DOHH2 (cell line): ENCODE measurements around the gene ALPK1.

Experiments
- H3F3A ChIP-seq: fragments of 200-600 bp; sonication (generic), shearing (Covaris generic); 2 replicates; pipeline ENCODE4 v1.6.0; 2016; ENCODE audit warnings: antibody characterized with exemption, mild to moderate bottlenecking; ENCODE audit not compliant: control insufficient read depth, insufficient read depth
- H3K27ac ChIP-seq: fragments of 200-600 bp; sonication (generic); 2 replicates; pipeline ENCODE4 v1.5.1; 2014; ENCODE audit warnings: low read depth, mild to moderate bottlenecking, low read length, moderate library complexity
- H3K27me3 ChIP-seq: fragments of 200-600 bp; sonication (generic); 2 replicates; pipeline ENCODE4 v1.6.1; 2014; ENCODE audit warnings: mild to moderate bottlenecking, low read length, mixed read lengths; ENCODE audit not compliant: control insufficient read depth
- H3K36me3 ChIP-seq: fragments of 200-600 bp; sonication (generic); 2 replicates; pipeline ENCODE4 v1.6.1; 2014; ENCODE audit warnings: mild to moderate bottlenecking, low read length, moderate library complexity, mixed read lengths; ENCODE audit not compliant: control insufficient read depth
- H3K4me1 ChIP-seq: fragments of 200-600 bp; sonication (generic); 2 replicates; pipeline ENCODE4 v1.6.1; 2014; ENCODE audit warnings: mild to moderate bottlenecking, low read length, mixed read lengths; ENCODE audit not compliant: control insufficient read depth
- H3K4me2 ChIP-seq: fragments of 200-600 bp; sonication (generic); 2 replicates; pipeline ENCODE4 v1.6.0; 2014; ENCODE audit warnings: mild to moderate bottlenecking, low read length, moderate library complexity
- H3K4me3 ChIP-seq: fragments of 200-600 bp; sonication (generic); 2 replicates; pipeline ENCODE4 v1.5.1; 2014; ENCODE audit warnings: mild to moderate bottlenecking, low read length, mixed read lengths
- H3K79me2 ChIP-seq: fragments of 200-600 bp; sonication (generic); 2 replicates; pipeline ENCODE4 v1.6.1; 2014; ENCODE audit warnings: mild to moderate bottlenecking, low read length, mixed read lengths; ENCODE audit not compliant: control insufficient read depth
- H3K9me2 ChIP-seq: fragments of 200-600 bp; sonication (generic); replicated peaks from 2 replicates; pipeline ENCODE4 v1.6.1; 2014; ENCODE audit warnings: mild to moderate bottlenecking, low read length, mixed read lengths; ENCODE audit not compliant: control insufficient read depth
- H3K9me3 ChIP-seq: fragments of 200-600 bp; sonication (generic); 2 replicates; pipeline ENCODE4 v1.6.1; 2014; ENCODE audit warnings: antibody characterized with exemption, low read length, mixed read lengths; ENCODE audit not compliant: control insufficient read depth, insufficient read depth
- H4K20me1 ChIP-seq: fragments of 200-600 bp; sonication (generic); 2 replicates; pipeline ENCODE4 v1.6.0; 2014; ENCODE audit warnings: low read depth, mild to moderate bottlenecking, antibody characterized with exemption, low read length, moderate library complexity; ENCODE audit not compliant: control insufficient read depth, insufficient read depth
- EZH2phosphoT487 ChIP-seq: fragments of 200-600 bp; sonication (generic); IDR thresholded peaks from 2 replicates; pipeline ENCODE4 v1.6.1; 2017; ENCODE audit warnings: borderline replicate concordance, mild to moderate bottlenecking, antibody characterized with exemption, low read length, moderate library complexity, mixed read lengths
- TF ChIP-seq, protein P1 (sequence below): fragments of 200-600 bp; sonication (generic); IDR thresholded peaks from one replicate; pipeline ENCODE4 v1.5.1; 2014; ENCODE audit warnings: antibody characterized with exemption, mild to moderate bottlenecking, low read depth, low read length; ENCODE audit not compliant: poor library complexity, severe bottlenecking

ALPK1 gene

DNA sequence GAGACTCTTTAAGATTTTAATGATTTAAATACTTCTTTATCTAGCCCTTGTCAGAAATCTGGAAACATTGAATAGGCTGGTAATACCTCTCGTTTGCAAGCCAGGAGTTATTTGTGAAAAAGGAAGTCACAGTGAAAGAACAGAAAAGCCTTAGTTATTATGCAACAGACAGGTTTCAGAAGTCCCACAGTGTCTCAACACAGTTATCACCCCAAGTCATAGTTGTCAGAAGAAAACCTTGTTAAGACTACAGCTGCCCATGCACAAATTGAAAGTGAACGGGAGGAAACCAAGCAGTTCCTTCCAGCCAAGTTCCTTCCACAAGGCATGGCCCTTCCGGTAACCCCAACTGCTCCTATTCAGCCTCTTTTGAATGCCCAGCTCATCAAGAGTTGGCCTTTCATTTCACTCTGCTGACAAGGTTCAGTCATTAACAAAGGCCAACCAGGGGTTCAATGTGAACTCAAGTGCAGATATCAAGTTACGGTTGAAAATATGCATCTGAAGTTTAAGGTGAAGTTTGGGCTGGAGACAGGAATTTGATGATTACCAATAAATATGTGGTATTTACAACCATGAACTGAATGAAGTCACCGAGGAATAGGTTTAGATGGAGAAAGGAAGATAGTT is 15.6 kb downstream of the ALPK1 start:
- no peaks in the 10 kb centered on the region for H4K20me1 ChIP-seq
- H3K9me2 ChIP-seq: no peaks in the 10 kb centered on the region
- no peak for TF ChIP-seq EZH2phosphoT487
- TF ChIP-seq, protein P1, sequence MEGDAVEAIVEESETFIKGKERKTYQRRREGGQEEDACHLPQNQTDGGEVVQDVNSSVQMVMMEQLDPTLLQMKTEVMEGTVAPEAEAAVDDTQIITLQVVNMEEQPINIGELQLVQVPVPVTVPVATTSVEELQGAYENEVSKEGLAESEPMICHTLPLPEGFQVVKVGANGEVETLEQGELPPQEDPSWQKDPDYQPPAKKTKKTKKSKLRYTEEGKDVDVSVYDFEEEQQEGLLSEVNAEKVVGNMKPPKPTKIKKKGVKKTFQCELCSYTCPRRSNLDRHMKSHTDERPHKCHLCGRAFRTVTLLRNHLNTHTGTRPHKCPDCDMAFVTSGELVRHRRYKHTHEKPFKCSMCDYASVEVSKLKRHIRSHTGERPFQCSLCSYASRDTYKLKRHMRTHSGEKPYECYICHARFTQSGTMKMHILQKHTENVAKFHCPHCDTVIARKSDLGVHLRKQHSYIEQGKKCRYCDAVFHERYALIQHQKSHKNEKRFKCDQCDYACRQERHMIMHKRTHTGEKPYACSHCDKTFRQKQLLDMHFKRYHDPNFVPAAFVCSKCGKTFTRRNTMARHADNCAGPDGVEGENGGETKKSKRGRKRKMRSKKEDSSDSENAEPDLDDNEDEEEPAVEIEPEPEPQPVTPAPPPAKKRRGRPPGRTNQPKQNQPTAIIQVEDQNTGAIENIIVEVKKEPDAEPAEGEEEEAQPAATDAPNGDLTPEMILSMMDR: no peak
- peak overlapping the region; percentile 41 for H3K4me2 ChIP-seq
- H3K79me2 ChIP-seq: no peaks in the 10 kb centered on the region
- H3K36me3 ChIP-seq: no peaks in the 10 kb centered on the region; the same call in 1 of the 2 replicates
- H3K27me3 ChIP-seq: no peaks in the 10 kb centered on the region
- H3K4me1 ChIP-seq: peaks cover 34% of the 10 kb centered on the region
- H3F3A ChIP-seq: 0 out of 2 replicates have a peak, but pooled peaks cover 7% of the 10 kb centered on the region
- H3K27ac ChIP-seq: peak overlapping the region; percentile 36
- no peaks in the 10 kb centered on the region for H3K9me3 ChIP-seq
- peak overlapping the region; percentile 45; the same call in 1 of the 2 replicates for H3K4me3 ChIP-seq

DNA sequence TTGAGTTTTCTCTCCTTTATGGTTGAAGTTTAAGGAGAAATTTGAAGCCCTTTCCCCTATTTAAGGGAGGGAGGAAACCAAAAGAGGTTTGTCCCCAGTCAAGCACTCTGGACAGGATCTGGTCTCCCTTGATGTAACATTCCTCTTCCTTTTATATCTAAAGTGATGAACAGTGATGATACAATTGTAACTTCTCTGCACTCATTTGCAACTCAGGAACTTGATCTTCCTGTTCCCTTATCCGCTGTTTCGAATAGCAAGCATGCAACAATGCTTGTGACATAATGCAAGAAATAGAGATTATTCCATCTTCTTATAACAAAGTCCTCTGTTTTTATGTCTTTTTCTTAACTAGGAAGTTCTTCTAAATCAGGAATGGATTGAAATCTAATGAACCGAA is 18.3 kb downstream of the ALPK1 start:
- Histone ChIP-seq H3K27ac (peak overlapping the region; percentile 11; the same call in 1 of the 2 replicates), H3K4me2 (peak overlapping the region; percentile 23; the same call in 1 of the 2 replicates), H3K9me3 (no peaks in the 10 kb centered on the region), H3K4me3 (no peak overlapping the region), H3K36me3 (no peaks in the 10 kb centered on the region; the same call in 1 of the 2 replicates), H3K4me1 (peaks cover 34% of the 10 kb centered on the region), H3K79me2 (no peaks in the 10 kb centered on the region), H3F3A (0 out of 2 replicates have a peak, but pooled peaks cover 7% of the 10 kb centered on the region), H4K20me1 (no peaks in the 10 kb centered on the region), H3K9me2 (no peaks in the 10 kb centered on the region), H3K27me3 (no peaks in the 10 kb centered on the region)
- TF ChIP-seq EZH2phosphoT487: no peak
- TF ChIP-seq, protein P1: no peak

DNA sequence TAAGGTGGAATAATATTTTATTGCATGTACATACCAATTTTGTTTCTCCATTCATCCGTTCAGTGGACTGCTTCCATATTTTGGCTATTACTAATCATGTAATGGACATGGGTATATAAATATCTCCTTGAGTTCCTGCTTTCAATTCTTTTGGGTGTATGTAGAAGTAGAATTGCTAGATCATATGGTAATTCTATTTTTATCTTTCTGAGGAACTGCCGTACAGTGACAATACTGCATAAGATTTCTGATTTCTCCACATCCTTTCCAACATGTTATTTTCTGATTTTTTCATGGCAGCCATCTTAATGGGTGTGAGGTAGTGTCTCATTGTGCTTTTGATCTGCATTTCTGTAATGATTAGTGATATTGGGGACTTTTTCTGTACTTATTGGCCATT is 19.2 kb downstream of the ALPK1 start:
- no peaks in the 10 kb centered on the region for H3K79me2 ChIP-seq
- peaks cover 33% of the 10 kb centered on the region for H3K4me1 ChIP-seq
- H4K20me1 ChIP-seq: no peaks in the 10 kb centered on the region
- TF ChIP-seq EZH2phosphoT487: no peak
- TF ChIP-seq, protein P1: no peak
- no peak overlapping the region for H3K27ac ChIP-seq
- no peaks in the 10 kb centered on the region; the same call in 1 of the 2 replicates for H3K36me3 ChIP-seq
- 0 out of 2 replicates have a peak, but pooled peaks cover 7% of the 10 kb centered on the region for H3F3A ChIP-seq
- H3K9me2 ChIP-seq: no peaks in the 10 kb centered on the region
- H3K27me3 ChIP-seq: no peaks in the 10 kb centered on the region
- H3K9me3 ChIP-seq: no peaks in the 10 kb centered on the region
- H3K4me2 ChIP-seq: no peak overlapping the region
- no peak overlapping the region for H3K4me3 ChIP-seq
